ENCODE measurements around the gene ZNF627.
"Not testable (repeated sequence)": the region's sequence is repeated elsewhere in the genome, so short reads cannot be mapped to it uniquely, and the experiment has no call there.

Gene ZNF627

DNA sequence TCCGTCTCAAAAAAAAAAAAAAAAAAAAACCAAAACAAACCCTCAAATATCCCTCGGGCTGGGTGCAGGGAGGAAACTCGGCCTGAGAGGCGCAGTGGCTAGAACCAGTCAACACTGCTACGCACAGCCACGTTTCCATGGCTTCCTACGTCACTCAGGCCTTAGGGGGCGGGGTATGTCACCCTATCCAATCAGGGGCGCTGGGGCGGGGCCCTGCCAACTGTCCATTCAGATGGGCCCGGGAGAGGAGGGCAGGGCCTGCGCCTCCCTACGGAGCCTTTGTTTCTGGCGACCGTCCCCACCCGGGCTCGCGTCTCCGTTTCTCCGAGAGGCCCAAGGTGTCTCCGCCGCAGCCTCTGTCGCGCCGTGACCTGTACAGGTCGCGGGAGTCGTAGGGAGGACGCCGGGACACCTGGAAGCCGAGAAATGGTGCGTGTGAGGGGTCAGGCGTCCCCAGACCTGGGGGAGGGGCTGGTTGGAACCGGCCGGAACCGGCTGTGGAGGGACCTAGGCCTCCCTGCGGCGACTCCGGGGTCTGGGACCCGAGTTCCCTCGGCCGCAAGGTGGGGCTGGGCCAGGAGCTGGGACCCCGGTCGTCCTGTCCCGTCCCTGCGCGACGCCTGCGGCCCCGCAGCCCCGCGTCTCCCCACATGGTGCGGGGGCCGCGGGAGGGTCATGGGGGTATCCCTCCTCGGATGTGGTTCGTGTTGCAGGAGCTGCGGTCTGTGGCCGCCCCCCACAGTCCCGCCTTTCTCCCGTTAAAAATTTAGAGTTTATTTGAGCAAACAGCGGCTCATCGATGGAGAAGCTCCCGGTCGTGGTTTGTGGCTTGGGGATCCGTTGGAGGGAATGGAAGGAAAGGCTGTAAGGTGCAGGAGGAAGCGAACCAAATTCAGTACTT lies at the start of gene ZNF627:
Gene ZNF627 (plus strand): TSS at position 282 of the 901 bp plus-strand sequence. CDS start 145 bp downstream, at position 427.
- DNase-seq = peak; percentile 70 to 99 (median 95)

DNA sequence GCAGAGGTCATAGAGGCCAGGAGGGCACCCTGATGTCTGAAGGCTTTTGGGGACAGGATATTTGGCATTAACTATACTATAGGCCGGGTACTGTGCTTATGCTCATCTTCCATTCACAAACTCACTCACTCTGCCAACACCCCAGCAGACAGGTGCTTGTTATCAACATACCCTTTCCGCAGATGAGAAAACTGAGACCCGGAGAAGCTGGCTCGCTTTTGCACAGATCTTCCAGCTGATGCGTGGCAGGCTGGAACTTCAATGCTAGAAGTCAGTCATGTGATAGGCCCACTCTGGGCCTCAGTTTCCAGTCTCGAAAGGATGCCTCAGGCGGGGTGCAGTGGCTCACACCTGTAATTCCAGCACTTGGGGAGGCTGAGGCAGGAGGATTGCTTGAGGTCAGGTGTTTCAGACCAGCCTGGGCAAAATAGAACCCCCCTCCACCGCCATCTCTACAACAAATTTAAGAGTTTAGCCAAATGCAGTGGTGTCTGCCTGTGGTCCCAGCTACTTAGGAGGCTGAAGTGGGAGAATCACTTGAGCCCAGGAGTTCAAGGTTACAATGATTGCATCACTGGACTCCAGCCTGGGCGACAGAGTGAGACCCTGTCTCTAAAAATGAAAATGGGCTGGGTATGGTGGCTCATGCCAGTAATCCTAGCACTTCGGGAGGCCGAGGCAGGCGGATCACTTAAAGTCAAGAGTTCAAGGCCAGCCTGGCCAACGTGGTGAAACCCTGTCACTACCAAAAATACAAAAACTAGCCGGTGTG lies 49.2 kb upstream of the ZNF627 start:
- no peak for DNase-seq

DNA sequence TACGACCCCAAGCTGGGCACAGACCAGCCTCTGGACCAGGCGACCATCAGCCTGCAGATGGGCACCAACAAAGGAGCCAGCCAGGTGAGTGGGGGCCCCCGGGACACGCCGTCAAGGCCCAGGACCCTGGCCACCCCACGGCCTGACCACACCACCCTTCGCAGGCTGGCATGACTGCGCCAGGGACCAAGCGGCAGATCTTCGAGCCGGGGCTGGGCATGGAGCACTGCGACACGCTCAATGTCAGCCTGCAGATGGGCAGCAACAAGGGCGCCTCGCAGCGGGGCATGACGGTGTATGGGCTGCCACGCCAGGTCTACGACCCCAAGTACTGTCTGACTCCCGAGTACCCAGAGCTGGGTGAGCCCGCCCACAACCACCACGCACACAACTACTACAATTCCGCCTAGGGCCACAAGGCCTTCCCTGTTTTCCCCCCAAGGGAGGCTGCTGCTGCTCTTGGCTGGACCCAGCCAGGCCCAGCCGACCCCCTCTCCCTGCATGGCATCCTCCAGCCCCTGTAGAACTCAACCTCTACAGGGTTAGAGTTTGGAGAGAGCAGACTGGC lies 47.8 kb upstream of the ZNF627 start:
- no peak for DNase-seq

DNA sequence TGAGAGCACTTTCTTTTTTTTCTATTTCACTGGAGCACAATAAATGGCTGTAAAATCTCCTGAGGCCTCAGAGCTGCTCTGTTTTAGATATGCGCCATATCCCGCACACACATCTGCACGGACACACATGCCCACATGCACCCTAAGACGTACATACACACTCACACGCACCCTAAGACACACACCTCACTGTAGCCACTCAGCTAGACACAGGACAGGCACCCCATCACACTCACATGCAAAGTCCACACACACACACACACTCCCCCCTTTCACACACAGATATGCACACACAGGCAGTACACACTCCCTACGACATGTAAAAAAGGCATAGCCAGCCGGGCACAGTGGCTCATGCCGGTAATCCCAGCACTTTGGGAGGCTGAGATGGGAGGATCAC lies 47.0 kb upstream of the ZNF627 start:
- DNase-seq = no peak

DNA sequence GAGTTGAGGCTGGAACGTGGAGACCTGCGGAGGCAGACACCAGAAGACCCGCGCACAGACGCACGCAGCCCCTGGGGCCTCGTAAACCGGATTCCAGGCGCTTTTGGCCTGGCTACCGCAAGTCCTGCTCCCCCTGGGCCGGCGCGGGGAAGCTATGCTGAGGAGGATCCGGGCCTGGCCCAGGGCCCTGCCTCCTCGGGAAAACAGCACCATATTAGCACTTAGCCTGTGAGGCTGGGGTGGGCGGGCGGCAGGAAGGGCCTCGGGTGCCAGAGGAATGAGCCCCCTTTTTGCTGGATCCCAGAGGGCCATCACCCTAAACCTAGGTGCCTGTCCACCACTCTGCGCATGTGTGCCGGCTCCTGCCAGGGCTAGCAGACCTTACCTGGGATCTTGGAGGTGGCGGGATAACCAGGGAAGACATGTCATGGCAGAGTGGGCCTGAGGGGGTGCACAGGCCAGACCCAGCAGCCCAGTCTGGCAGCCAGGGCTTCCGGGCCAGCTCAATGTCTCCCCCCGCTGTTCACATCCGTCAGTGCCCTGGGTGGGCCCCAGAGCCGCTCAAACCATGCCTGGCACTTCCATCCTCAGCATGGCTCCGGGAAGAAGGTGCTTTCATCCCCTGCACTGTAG lies 45.6 kb upstream of the ZNF627 start:
- peak in 2 of 56 donors; percentile 2 to 5 for DNase-seq

DNA sequence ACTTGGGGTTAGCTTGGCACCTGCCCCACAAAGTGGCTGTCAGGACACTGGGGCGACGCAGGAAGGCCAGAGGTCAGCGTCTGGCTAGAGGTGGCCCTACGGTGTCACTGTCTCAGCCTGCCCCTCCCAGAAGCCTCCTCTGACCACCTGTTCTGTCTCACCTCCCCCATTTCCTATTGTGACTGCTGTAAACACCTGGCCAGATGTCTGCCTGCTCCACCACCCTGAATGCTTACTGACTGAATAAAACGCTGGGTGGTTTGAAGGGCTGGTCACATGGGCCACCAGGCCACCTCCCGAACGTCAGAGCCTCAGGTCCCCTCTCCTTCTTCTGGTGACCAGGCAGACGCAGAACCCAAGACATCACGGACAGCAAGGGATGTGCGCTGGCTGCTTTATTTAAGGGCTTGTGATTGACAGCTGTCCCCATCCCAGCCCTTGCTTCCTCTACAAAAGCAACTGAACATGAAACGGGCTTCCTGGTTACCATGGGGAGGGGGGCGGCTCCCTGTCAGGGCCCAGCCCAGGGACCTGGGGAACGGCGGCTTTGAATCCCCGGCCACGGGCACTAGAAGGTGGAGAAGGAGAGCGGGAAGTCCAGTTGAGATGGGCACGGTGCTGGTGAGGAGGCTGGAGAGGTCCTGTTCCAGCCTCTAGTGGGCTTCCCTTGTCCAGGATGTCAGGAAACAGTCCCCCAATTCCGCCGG lies 44.5 kb upstream of the ZNF627 start:
- no peak for DNase-seq

DNA sequence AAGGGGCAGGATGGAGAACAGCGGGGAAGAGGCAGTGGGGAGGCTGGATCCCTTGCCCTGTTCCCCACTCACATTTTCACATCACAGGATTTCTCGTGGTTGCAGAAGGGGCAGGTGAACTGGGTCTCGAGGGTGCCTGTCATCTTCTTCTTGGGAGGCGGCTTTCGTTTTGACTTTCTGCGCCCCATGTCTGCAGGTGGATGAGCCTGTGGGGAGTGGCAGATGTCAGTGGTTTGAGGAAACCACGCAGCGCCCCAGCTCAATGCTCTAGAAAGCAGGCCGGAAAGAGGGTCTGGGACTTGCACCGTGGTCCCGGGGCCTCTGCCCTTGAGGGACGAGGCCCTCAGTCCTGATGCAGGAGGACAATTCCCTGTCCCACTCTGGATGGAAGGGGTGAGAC lies 43.1 kb upstream of the ZNF627 start:
- DNase-seq = no peak

DNA sequence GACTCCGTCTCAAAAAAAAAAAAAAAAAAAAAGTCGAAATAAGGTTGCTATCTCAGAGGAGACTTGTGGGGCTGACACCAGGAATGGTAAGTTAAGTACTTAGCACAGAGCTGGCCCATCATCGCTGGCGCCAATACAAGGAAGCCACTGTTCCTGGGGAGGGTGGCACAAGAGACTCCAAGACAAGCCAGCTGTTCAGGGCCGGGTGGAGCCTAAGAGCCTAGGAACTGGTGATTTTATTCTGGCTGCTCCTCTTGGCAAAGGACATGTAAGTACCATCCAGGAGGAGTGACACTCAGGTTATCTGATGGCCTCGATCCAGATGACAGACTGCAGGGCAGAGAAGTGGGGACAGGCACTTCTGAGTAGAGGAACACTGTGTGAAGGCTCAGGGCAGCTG lies 42.0 kb upstream of the ZNF627 start:
- peak in 8 of 56 donors; percentile 1 to 20 (median 3) for DNase-seq

DNA sequence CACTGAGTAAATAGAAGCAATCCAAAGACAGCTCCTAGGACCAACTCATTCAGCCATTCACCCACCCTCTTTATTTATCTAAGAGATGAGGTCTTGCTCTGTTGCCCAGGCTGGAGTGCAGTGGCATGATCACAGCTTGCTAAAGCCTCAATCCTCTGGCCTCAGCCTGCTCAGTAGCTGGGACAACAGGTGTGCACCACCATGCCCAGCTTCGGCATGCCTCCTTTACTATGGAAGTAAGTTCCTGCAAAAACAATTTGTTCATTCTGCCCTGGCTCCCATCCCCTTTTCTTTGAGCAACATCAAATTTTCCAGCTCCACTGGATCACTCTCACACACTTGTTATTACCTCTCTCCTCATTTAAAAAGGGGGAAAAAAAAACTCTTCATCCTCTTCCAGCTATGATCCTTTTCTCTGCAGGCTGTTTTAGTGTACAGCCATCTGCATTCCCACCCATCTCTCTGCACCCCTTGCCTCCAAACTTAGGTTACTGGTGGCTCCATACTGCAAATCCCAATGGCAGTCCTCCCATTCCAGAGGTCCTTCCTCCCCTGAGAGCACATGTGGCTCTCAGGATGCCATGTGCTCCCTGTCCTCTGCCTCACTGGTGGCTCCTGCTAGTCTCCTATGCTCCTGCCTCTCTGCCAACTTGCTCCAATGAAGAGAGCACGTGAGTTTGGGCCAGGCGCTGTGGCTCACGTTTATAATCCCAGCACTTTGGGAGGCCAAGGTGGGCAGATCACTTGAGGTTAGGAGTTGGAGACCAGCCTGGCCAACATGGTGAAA lies 40.5 kb upstream of the ZNF627 start:
- DNase-seq = no peak

DNA sequence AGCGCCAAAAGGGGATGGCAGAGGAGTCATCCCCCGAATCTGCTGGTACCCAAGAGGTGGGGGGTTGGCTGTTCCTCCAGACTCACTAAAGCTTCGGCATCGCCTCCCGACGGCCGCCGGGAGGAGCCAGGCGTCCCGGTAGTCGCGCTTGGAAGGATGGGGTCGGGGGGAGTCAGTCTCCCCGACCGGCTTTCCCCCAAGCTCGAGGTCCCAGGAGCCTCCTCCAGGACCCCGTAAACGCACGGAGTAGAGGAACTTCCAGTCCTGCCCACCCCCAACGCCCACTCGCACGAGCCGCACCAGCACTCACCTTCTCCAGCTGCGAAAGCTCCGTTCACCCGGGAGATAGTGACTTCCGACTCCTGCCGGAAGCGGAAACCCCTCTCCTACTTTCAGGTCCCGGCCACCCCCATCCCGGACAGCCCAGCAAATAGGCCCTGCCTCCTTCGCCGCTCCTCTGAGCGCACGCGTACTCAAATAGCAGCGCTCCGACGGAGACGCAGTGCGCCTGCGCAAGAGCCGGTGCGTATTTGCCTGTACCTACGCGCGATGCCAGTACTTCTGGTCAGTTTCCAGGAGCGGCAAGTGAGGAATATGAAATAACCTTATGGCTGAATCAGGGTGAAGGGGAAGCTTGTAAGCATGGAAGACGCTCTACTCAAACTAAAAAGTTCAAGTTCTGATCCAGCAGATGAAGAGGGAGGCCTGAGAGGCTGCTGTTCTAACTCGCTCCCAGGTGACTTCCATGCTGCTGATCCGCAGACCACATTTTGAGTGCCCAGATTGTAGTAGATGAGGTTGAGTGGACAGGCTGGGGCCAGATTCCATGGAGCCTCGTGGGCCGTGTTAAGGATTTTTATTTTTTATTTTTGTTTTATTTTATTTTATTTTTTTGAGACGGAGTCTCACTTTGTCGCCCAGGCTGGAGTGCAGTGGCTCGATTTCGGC lies 38.1 kb upstream of the ZNF627 start, which contains the start of gene ELOF1:
Gene ELOF1 (minus strand): TSS at position 350 of the 948 bp plus-strand sequence. CDS start 4,883 bp downstream, outside the sequence.
- peak; percentile 64 to 99 (median 96) for DNase-seq

DNA sequence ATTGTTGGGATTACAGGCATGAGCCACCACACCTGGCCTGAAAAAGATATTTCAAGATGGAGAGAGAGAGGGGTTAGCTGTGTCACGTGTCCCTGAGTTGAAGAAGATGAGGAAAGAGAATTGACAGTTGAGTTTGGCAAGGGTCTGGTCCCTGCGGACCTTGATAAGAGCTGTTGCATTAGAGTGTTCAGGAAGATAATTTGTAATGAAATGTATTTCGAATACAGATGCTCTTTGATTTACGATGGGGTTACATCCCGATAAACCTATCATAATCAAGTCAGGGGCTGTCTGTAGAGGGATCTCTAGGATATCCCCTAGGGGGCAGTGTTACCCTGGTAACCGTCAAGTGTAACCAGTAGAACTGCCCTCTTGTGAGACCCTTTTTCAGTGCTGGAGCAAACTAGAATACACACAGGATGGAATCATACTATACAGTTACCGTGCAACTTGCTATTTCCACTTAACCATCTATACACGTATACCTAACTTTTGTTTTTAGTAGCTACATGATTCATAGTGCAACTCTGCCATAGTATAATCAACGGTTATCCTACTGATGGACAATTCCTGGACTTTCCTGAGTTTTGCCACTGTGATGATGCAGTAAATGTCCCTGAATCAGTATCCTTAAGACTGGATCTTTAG lies 36.8 kb upstream of the ZNF627 start:
- peak in 22 of 56 donors; percentile 3 to 65 (median 26) for DNase-seq

DNA sequence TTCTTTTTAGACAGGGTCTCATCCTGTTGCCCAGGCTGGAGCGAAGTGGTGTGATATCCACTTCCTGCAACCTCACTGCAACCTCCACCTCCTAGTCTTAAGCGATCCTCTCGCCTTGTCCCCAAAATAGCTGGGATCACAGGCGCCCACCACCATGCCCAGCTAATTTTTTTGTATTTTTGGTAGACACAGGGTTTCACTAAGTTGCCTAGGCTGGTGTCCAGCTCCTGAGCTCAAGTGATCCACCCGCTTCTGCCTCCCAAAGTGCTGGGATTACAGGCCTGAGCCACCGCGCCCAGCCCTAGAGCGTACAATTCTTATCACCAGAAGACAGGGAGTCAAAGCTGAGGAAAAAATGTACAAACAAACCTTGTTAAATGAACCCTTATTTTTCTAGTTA lies 33.8 kb upstream of the ZNF627 start:
- no peak for DNase-seq

DNA sequence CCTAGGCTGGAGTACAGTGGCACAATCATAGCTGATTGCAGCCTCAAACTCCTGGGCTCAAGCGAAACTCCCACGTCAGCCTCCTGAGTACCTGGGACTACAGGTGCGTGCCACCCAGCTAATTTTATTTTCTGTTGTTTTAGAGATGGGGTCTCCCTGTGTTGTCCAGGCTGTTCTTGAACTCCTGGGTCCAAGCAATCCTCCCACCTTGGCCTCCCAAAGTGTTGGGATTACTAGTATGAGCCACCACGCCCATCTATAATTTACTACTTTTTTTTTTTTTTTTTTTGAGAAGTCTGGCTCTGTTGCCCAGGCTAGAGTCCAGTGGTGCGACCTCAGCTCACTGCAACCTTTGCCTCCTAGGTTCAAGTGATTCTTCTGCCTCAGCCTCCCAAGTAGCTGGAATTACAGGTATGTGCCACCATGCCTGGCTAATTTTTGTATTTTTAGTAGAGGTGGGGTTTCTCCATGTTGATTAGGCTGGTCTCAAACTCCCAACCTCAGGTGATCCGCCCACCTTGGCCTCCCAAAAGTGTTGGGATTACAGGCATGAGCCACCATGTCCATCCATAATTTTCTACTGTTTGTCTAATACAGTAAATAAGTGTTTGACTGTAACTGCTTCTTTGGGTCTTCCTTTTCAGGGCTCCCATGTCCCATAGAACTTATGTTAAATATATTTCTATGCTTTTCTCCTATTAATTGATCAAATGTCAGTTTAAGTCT lies 33.0 kb upstream of the ZNF627 start:
- DNase-seq = not testable (repeated sequence)

DNA sequence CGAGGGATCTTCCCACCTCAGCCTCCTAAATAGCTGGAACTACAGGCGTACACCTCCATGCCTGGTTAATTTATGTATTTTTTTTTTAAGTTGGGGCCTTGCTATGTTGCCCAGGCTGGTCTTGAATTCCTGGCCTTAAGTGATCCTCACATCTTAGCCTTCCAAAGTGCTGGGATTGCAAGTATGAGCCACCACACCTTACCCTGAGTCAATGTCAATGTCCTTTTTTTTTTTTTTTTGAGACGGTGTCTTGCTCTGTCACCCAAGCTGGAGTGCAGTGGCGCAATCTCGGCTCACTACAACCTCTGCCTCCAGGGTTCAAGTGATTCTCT lies 31.7 kb upstream of the ZNF627 start:
- not testable (repeated sequence) for DNase-seq

DNA sequence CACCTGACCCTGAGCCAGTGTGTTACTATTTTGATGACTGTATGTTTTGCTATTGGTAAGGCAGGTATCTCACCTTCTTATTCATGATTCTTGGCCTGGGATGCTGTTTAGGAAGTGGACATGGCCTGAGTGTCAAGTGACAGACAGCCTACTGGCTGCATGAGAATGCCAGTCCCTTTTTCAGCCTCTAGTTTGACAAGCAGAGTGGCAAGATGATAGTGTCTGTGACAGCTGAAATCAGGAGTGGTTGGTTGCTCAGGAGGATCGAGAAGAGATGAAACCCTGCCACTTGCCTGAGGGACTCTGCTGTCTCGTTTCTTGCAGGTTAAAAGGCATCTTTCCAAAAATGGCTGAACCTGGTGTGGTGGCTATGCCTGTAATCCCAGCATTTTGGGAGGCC lies 31.1 kb upstream of the ZNF627 start:
- DNase-seq = no peak

DNA sequence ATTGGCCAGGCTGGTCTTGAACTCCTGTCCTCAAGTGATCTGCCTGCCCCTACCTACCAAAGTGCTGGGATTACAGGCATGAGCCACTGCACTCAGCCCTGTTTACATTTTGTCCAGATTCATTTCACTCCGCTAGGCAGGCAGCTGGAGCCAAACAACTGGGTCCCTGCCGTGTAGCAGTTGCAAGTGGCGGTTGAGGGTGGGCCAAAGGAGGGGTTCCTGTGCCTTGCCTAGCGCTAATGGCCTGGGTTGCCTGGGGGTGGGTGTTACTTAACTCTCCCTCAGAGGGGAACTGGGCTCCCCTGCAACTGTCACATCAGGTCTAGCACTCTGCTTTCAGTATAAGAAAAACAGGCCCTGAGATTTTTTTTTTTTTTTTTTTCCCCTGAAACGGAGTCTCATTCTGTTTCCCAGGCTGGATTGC lies 27.2 kb upstream of the ZNF627 start:
- peak in 1 of 56 donors; percentile 8 for DNase-seq

DNA sequence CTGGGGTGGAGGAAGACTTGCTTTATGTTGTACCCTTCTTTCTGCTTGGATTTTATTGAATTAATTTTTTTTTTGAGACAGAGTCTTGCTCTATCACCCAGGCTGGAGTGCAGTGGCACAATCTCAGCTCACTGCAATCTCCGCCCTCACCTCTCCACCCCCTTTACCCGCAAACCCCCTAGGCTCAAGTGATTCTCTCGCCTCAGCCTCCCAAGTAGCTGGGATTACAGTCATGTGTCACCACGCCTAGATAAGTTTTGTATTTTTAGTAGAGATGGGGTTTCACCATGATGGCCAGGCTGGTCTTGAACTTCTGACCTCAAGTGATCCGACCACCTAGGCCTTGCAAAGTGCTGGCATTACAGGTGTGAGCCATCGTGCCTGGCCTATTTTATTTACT lies 23.9 kb upstream of the ZNF627 start:
- not testable (repeated sequence) for DNase-seq
